ENCODE measurements around the gene PLCB4. TPM values are rescaled to one million over a fixed set of nuclear protein-coding genes. Genes with fewer than 3 reads are reported as not detected.

PLCB4 gene
- total RNA-seq, 1 experiment from 2014 or later = 0.46 TPM

- no peak for DNase-seq (ENCODE audit: low spot score)
Observed at GRCh38 chr20:9220874-9221547, 152.1 kb downstream of the PLCB4 start.

- DNase-seq (ENCODE audit: low spot score) = no peak
Observed at GRCh38 chr20:9223296-9223695, 154.4 kb downstream of the PLCB4 start.

- no peak for DNase-seq (ENCODE audit: low spot score)
Observed at GRCh38 chr20:9225879-9226278, 157.0 kb downstream of the PLCB4 start.

- DNase-seq (ENCODE audit: low spot score) = no peak
Observed at GRCh38 chr20:9227896-9228615, 159.2 kb downstream of the PLCB4 start.

- no peak for DNase-seq (ENCODE audit: low spot score)
Observed at GRCh38 chr20:9228774-9229450, 160.0 kb downstream of the PLCB4 start.

GRCh38 chr20:9230406-9230805, 161.5 kb downstream of the PLCB4 start:
- no peak for DNase-seq (ENCODE audit: low spot score)

GRCh38 chr20:9233804-9234203, 164.9 kb downstream of the PLCB4 start:
- no peak for DNase-seq (ENCODE audit: low spot score)

GRCh38 chr20:9235518-9235917, 166.6 kb downstream of the PLCB4 start:
- no peak for DNase-seq (ENCODE audit: low spot score)

GRCh38 chr20:9236458-9236857, 167.6 kb downstream of the PLCB4 start:
- DNase-seq (ENCODE audit: low spot score) = no peak

GRCh38 chr20:9241232-9241692, 172.4 kb downstream of the PLCB4 start:
- peak; percentile 63 for DNase-seq (ENCODE audit: low spot score)

GRCh38 chr20:9241721-9242427, 173.0 kb downstream of the PLCB4 start:
- DNase-seq (ENCODE audit: low spot score) = no peak

- no peak for DNase-seq (ENCODE audit: low spot score)
Observed at GRCh38 chr20:9243986-9244385, 175.1 kb downstream of the PLCB4 start.

GRCh38 chr20:9244811-9245210, 175.9 kb downstream of the PLCB4 start:
- DNase-seq (ENCODE audit: low spot score) = no peak

- no peak for DNase-seq (ENCODE audit: low spot score)
Observed at GRCh38 chr20:9246731-9247130, 177.8 kb downstream of the PLCB4 start.

- no peak for DNase-seq (ENCODE audit: low spot score)
Observed at GRCh38 chr20:9250511-9250910, 181.6 kb downstream of the PLCB4 start.

GRCh38 chr20:9253006-9253539, 184.2 kb downstream of the PLCB4 start:
- DNase-seq (ENCODE audit: low spot score) = no peak

- DNase-seq (ENCODE audit: low spot score) = no peak
Observed at GRCh38 chr20:9255171-9255570, 186.3 kb downstream of the PLCB4 start.

- no peak for DNase-seq (ENCODE audit: low spot score)
Observed at GRCh38 chr20:9256393-9256792, 187.5 kb downstream of the PLCB4 start.

- DNase-seq (ENCODE audit: low spot score) = no peak
Observed at GRCh38 chr20:9258901-9259300, 190.0 kb downstream of the PLCB4 start.

- DNase-seq (ENCODE audit: low spot score) = no peak
Observed at GRCh38 chr20:9260027-9260426, 191.1 kb downstream of the PLCB4 start.

GRCh38 chr20:9261781-9262180, 192.9 kb downstream of the PLCB4 start:
- DNase-seq (ENCODE audit: low spot score) = peak; percentile 9
